A673 (cell line): ENCODE measurements around the gene MRPL27. TPM values are rescaled to one million over a fixed set of nuclear protein-coding genes. Genes with fewer than 3 reads are reported as not detected.

ENCODE experiments used
- BruUV-seq: library from RNA; stranded (reverse); fragments of 400-500 nt; replicated peaks from 2 replicates; lab custom pipeline; 2021; lab: Mats Ljungman, UMichigan
- CTCF ChIA-PET: fragments of 300-600 bp; sonication (Branson Sonifier 250); formaldehyde crosslinking; loops from one replicate; lab custom pipeline; 2022; ENCODE audit warnings: antibody characterized with exemption; lab: Charles Lee
- POLR2A ChIA-PET: fragments of 300-600 bp; sonication (Branson Sonifier 250); formaldehyde crosslinking; loops from one replicate; lab custom pipeline; 2022; ENCODE audit warnings: antibody characterized with exemption; ENCODE audit not compliant: low non-redundant PET; lab: Charles Lee
- DNase-seq: peaks from one replicate; pipeline ENCODE4 v3.0.0-alpha.2; 2015; ENCODE audit warnings: low spot score
- H3K27ac ChIP-seq: fragments of 200-600 bp; sonication (generic); 2 replicates; pipeline ENCODE4 v1.5.1; 2016; ENCODE audit warnings: mixed run types, low read depth, mild to moderate bottlenecking, mixed read lengths, antibody characterized with exemption, low read length; ENCODE audit not compliant: poor library complexity, severe bottlenecking
- H3K27me3 ChIP-seq: fragments of 200-600 bp; sonication (generic); replicated peaks from 2 replicates; pipeline ENCODE4 v1.6.1; 2017; ENCODE audit warnings: mixed run types, low read depth, mild to moderate bottlenecking, mixed read lengths, antibody characterized with exemption, low read length; ENCODE audit not compliant: insufficient read depth, poor library complexity
- H3K36me3 ChIP-seq: fragments of 200-600 bp; sonication (generic); 2 replicates; pipeline ENCODE4 v1.6.1; 2016; ENCODE audit warnings: mixed run types, mild to moderate bottlenecking, mixed read lengths, antibody characterized with exemption, low read length; ENCODE audit not compliant: insufficient read depth, poor library complexity, severe bottlenecking
- H3K4me1 ChIP-seq: fragments of 200-600 bp; sonication (generic); 2 replicates; pipeline ENCODE4 v1.6.1; 2017; ENCODE audit warnings: mixed run types, mild to moderate bottlenecking, mixed read lengths, antibody characterized with exemption, low read length; ENCODE audit not compliant: insufficient read depth, poor library complexity, severe bottlenecking
- H3K4me3 ChIP-seq: fragments of 200-600 bp; sonication (generic); 2 replicates; pipeline ENCODE4 v1.5.1; 2016; ENCODE audit warnings: low read depth, mixed run types, mild to moderate bottlenecking, mixed read lengths, low read length; ENCODE audit not compliant: poor library complexity, severe bottlenecking
- H3K9me3 ChIP-seq: fragments of 200-600 bp; sonication (generic); 2 replicates; pipeline ENCODE4 v1.6.1; 2016; ENCODE audit warnings: mixed run types, low read depth, mild to moderate bottlenecking, mixed read lengths, antibody characterized with exemption, low read length; ENCODE audit not compliant: poor library complexity, severe bottlenecking
- CTCF ChIP-seq: fragments of 300-800, 200-600 bp; sonication (generic); conservative IDR thresholded peaks from 2 replicates; pipeline ENCODE4 v1.5.1; 2017; ENCODE audit warnings: low read depth, mild to moderate bottlenecking, antibody characterized with exemption, low read length, moderate library complexity, mixed read lengths
- EZH2 ChIP-seq: fragments of 200-600 bp; sonication (generic); IDR thresholded peaks from 2 replicates; pipeline ENCODE4 v1.6.1; 2017; ENCODE audit warnings: borderline replicate concordance, low read depth, mild to moderate bottlenecking, mixed read lengths, antibody characterized with exemption, low read length; ENCODE audit not compliant: poor library complexity, severe bottlenecking
- intact Hi-C: fragments of 100-400 bp; cut with micrococcal nuclease; formaldehyde crosslinking; loops from one replicate; pipeline ENCODE4 v1.10.0; 2022; ENCODE audit not compliant: unreplicated experiment
- total RNA-seq: library from RNA; stranded (reverse); gene quantifications from 2 replicates; pipeline ENCODE4 v1.2.3, GENCODE V29; 2021

MRPL27 gene
- total RNA-seq, 1 experiment from 2014 or later = 85.6 TPM

- BruUV-seq = no TSS peak
- Histone ChIP-seq H3K36me3 (peaks cover 27% of the 10 kb centered on the region), H3K27ac (no peak overlapping the region), H3K27me3 (no peaks in the 10 kb centered on the region), H3K4me3 (no peak overlapping the region), H3K9me3 (no peaks in the 10 kb centered on the region), H3K4me1 (no peaks in the 10 kb centered on the region)
- DNase-seq = peak; percentile 43
- POLR2A ChIA-PET = no interaction called here
- intact Hi-C loops = no loop called here
- CTCF ChIA-PET = interaction anchor here (1.6 to 2.8 kb wide), 2 partner anchors 34 to 116 kb away, joined by 7 to 17 read pairs; partner anchors contain the start of gene LRRC59
- TF ChIP-seq CTCF (no peak), EZH2 (no peak)
These were observed 9.5 kb downstream of the MRPL27 start for GRCh38 chr17:50363217-50364060.

GRCh38 chr17:50362661-50363060 is 10.3 kb downstream of the MRPL27 start:
- Histone ChIP-seq H3K9me3 (no peaks in the 10 kb centered on the region), H3K36me3 (peaks cover 20% of the 10 kb centered on the region), H3K4me3 (no peak overlapping the region), H3K27me3 (no peaks in the 10 kb centered on the region), H3K4me1 (no peaks in the 10 kb centered on the region), H3K27ac (no peak overlapping the region)
- intact Hi-C loops = no loop called here
- no peak for DNase-seq
- BruUV-seq = no TSS peak
- no peak for TF ChIP-seq CTCF
- TF ChIP-seq EZH2 = no peak
- POLR2A ChIA-PET = interaction anchor here (0.6 kb wide), 1 partner anchor 116 kb away, joined by 8 read pairs; no protein-coding TSS in a partner anchor
- CTCF ChIA-PET = interaction anchor here (1.4 to 2.8 kb wide), 4 partner anchors 12 to 162 kb away, joined by 4 to 17 read pairs (median 6); partner anchors contain the start of gene LRRC59

- H3K4me3 ChIP-seq = no peak overlapping the region
- H3K4me1 ChIP-seq = no peaks in the 10 kb centered on the region
- POLR2A ChIA-PET = interaction anchor here (0.6 kb wide), 1 partner anchor 116 kb away, joined by 8 read pairs; no protein-coding TSS in a partner anchor
- H3K9me3 ChIP-seq = no peaks in the 10 kb centered on the region
- TF ChIP-seq EZH2 = no peak
- TF ChIP-seq CTCF = peak; percentile 84
- no peaks in the 10 kb centered on the region for H3K27me3 ChIP-seq
- CTCF ChIA-PET = interaction anchor here (0.6 to 2.8 kb wide), 5 partner anchors 13 to 1090 kb away, joined by 3 to 17 read pairs (median 5); partner anchors contain the start of gene LRRC59
- intact Hi-C loops = no loop called here
- no TSS peak for BruUV-seq
- no peak overlapping the region for H3K27ac ChIP-seq
- peaks cover 20% of the 10 kb centered on the region for H3K36me3 ChIP-seq
- DNase-seq = peak; percentile 79
These were observed 11.2 kb downstream of the MRPL27 start for GRCh38 chr17:50361561-50362480.
